Epithelial cell of esophagus (primary cell): ENCODE measurements around the gene PROSER2.

Experiments used
- DNase-seq: peaks from one replicate; pipeline ENCODE4 v3.0.0; 2010; ENCODE audit warnings: low read depth
- H3K4me3 ChIP-seq: 2 replicates; pipeline ENCODE4 v1.5.1; 2011; ENCODE audit warnings: mild to moderate bottlenecking, low read length, control low read depth
- CTCF ChIP-seq: IDR thresholded peaks from 2 replicates; pipeline ENCODE4 v1.5.1; 2011; ENCODE audit warnings: low read depth, mild to moderate bottlenecking, low read length, control low read depth, inconsistent platforms; ENCODE audit not compliant: insufficient read depth; ENCODE audit errors: missing control alignments

PROSER2 gene

GRCh38 chr10:11901833-11902475 is 78.8 kb downstream of the PROSER2 start:
- no peak overlapping the region for H3K4me3 ChIP-seq
- no peak for TF ChIP-seq CTCF
- no peak for DNase-seq

DNA sequence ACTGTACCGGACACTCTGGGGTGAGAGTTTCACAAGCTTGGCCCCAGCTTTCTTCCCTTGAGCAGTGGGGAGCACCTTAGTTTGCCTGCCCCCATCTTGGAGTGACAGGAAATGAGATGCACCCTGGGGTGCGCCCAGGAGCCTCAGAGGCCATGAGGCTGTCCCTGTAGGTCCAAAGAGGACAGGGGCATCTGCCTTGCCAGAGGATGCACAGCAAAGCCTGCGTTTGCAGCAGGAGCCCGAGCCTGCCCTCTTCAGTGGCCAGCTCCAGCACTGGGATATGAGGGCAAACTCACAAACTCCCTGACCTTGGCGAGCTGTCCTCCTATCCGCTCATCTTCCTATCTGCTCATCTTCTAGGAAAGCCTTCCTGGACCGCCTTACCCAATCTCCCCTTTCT is 79.5 kb downstream of the PROSER2 start:
- TF ChIP-seq CTCF = no peak
- no peak overlapping the region for H3K4me3 ChIP-seq
- no peak for DNase-seq

DNA sequence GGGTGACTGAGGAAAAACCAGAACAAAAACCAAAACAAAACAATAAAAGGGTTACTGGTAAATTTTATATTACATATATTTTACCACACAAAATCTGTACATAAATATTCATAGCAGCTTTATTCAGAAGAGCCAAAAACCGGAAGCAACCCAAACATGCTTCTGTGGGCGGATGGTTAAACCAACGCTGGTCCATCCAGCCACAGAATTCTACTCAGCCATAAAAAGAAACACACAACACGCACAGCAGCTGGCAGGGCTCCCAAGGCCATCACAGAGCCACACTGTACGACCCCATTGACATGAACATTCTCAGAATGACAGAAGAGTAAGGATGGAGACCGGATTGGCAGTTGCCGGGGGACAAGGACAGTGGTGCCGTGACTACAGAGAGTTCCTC is 83.6 kb downstream of the PROSER2 start:
- TF ChIP-seq CTCF = no peak
- no peak overlapping the region for H3K4me3 ChIP-seq
- no peak for DNase-seq

DNA sequence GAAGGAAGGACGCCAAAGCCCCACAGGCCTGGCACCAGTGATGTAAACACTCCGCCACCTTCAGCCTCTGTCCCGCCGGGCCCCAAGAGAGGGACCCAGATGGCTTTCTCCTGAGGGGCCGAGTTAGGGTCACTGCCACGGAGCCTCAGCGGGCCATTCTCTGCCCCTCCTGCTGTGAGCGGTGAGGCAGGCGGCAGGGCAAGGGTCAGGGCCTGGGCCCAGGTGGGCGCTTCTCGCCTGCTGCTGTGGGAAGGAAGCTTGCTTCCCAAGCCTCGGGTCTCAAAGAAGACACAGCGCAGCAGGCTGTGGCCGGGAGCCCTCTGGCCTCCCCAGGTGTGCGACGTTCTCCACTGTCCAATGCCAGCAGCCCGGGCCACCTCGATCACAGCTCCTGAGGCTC is 84.8 kb downstream of the PROSER2 start:
- no peak overlapping the region for H3K4me3 ChIP-seq
- no peak for DNase-seq
- no peak for TF ChIP-seq CTCF

- no peak for DNase-seq
- TF ChIP-seq CTCF = no peak
- H3K4me3 ChIP-seq = no peak overlapping the region
Measured at GRCh38 chr10:11908536-11908935, 85.4 kb downstream of the PROSER2 start.

GRCh38 chr10:11908991-11909390 is 85.8 kb downstream of the PROSER2 start:
- H3K4me3 ChIP-seq = no peak overlapping the region
- no peak for DNase-seq
- TF ChIP-seq CTCF = no peak

GRCh38 chr10:11909618-11910017 is 86.5 kb downstream of the PROSER2 start:
- H3K4me3 ChIP-seq = no peak overlapping the region
- DNase-seq = no peak
- TF ChIP-seq CTCF = no peak
